Fibroblast of lung (primary cell): ENCODE data around the gene FAM76B.

Experiments used
- CTCF ChIP-seq, 2 donors: IDR thresholded peaks in 1 of 2; conservative IDR thresholded peaks in 1 of 2; 1 replicate in 1 of 2; 2 replicates in 1 of 2; pipeline ENCODE4 v1.5.1; 2011 to 2012; ENCODE audit warnings: low read length in 2 of 2, control low read depth in 1 of 2, inconsistent platforms in 1 of 2, low read depth in 1 of 2, mild to moderate bottlenecking in 1 of 2
- EZH2 ChIP-seq: IDR thresholded peaks from 2 replicates; pipeline ENCODE4 v1.5.1; 2012; ENCODE audit warnings: low read length, control low read depth, mild to moderate bottlenecking; ENCODE audit errors: missing control alignments

DNA sequence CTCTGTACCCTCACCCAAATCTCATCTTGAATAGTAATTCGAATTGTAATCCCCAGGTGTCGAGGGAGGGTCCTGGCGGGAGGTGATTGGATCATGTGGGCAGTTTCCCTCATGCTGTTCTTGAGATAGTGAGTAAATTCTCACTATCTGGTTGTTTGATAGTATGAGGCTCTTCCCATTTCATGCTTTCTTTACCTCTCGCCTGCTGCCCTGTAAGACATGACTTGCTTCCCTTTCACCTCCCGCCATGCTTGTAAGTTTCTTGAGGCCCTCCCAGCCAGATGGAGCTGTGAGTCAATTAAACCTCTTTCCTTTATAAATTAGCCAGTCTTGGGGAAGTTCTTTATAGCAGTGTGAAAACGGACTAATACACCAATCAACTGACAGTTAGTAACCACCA, 60.1 kb downstream of the FAM76B start:
- TF ChIP-seq CTCF (conservative IDR thresholded peaks at IDR 0.05 in 1 of 2, IDR thresholded peaks at IDR 0.05 in 1 of 2; ENCODE audit: low read depth in 1 of 2, low read length in 2 of 2) = no peak
- TF ChIP-seq EZH2 = no peak
